Tibial nerve (tissue), 4 donors: ENCODE measurements around the gene PCSK7.

Experiments used
- EP300 ChIP-seq, 2 donors: sonication (generic); formaldehyde crosslinking; IDR thresholded peaks; one replicate each; pipeline ENCODE4 v1.6.1; 2017; ENCODE audit warnings: antibody characterized with exemption in 2 of 2, mild to moderate bottlenecking in 1 of 2
- POLR2A ChIP-seq, 2 donors: fragments of 450-650 bp; IDR thresholded peaks; one replicate each; pipeline ENCODE4 v1.6.1; 2017; ENCODE audit warnings: antibody characterized with exemption in 2 of 2, mild to moderate bottlenecking in 2 of 2, moderate library complexity in 2 of 2
- TF ChIP-seq, protein P1 (sequence below), 5 experiments: fragments of 200-600 bp in 3 of 5; fragments of 450-650 bp in 2 of 5; sonication (generic) in 3 of 5; IDR thresholded peaks; one replicate each; pipeline ENCODE4 v1.5.1; 2016 to 2019; ENCODE audit warnings: antibody characterized with exemption in 5 of 5, mild to moderate bottlenecking in 3 of 5, moderate library complexity in 2 of 5

DNA sequence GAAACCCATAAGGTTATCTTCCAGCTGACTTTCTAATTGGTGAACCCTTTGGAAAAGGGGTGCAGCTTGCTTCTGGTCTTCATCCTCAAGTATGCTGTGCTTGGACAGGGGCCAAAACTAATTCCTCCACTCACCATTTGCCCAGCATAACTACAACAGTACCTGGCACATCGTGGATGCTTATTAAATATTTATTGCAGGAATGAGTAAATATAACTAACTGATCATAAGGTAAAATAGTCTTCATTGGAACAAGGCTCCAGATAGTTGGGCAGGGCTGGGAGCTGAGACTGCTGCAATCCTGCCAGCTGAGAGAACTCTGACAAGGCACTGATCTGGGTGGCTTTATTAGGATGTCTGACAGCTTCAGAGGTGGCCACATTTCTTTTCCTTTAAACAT, 55.7 kb downstream of the PCSK7 start:
- TF ChIP-seq, protein P1, sequence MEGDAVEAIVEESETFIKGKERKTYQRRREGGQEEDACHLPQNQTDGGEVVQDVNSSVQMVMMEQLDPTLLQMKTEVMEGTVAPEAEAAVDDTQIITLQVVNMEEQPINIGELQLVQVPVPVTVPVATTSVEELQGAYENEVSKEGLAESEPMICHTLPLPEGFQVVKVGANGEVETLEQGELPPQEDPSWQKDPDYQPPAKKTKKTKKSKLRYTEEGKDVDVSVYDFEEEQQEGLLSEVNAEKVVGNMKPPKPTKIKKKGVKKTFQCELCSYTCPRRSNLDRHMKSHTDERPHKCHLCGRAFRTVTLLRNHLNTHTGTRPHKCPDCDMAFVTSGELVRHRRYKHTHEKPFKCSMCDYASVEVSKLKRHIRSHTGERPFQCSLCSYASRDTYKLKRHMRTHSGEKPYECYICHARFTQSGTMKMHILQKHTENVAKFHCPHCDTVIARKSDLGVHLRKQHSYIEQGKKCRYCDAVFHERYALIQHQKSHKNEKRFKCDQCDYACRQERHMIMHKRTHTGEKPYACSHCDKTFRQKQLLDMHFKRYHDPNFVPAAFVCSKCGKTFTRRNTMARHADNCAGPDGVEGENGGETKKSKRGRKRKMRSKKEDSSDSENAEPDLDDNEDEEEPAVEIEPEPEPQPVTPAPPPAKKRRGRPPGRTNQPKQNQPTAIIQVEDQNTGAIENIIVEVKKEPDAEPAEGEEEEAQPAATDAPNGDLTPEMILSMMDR (IDR thresholded peaks at IDR 0.05), result no peak
- TF ChIP-seq POLR2A (IDR thresholded peaks at IDR 0.05) (no peak), EP300 (IDR thresholded peaks at IDR 0.05) (no peak)
